Kidney (tissue), 14 donors: ENCODE measurements around the gene RPS18. TPM values are rescaled to one million over a fixed set of nuclear protein-coding genes. Genes with fewer than 3 reads are reported as not detected.
A peak's percentile ranks its signal among the peaks of the same experiment; 100 is the strongest.

Experiments used
- DNase-seq, 5 donors: peaks; one replicate each; pipeline ENCODE4 v3.0.0-alpha.2; 2013 to 2020
- FAIRE-seq: peaks from 2 replicates; lab custom pipeline; 2012; peaks lifted over from hg19 to GRCh38; lab: Jason Lieb, UNC
- H3K27ac ChIP-seq, 2 donors: one replicate each; pipeline ENCODE4 v1.7.0; 2013; ENCODE audit warnings: low read depth in 2 of 2, low read length in 2 of 2, inconsistent platforms in 1 of 2
- H3K27me3 ChIP-seq: one replicate; pipeline ENCODE4 v1.7.1; 2013; ENCODE audit warnings: low read length, inconsistent platforms; ENCODE audit not compliant: control insufficient read depth, insufficient read depth
- H3K36me3 ChIP-seq, 3 donors: one replicate each; pipeline versions ENCODE4 v1.7.0 to v1.7.1; 2013; ENCODE audit warnings: low read length in 3 of 3, control low read depth in 1 of 3, inconsistent platforms in 1 of 3; ENCODE audit not compliant: insufficient read depth in 3 of 3, control insufficient read depth in 2 of 3
- H3K4me1 ChIP-seq, 3 donors: one replicate each; pipeline versions ENCODE4 v1.7.0 to v1.7.1; 2013; ENCODE audit warnings: low read length in 3 of 3, inconsistent platforms in 1 of 3, low read depth in 1 of 3; ENCODE audit not compliant: control insufficient read depth in 2 of 3, insufficient read depth in 2 of 3
- H3K4me3 ChIP-seq, 3 donors: one replicate each; pipeline versions ENCODE4 v1.7.0 to v1.8.1; 2013; ENCODE audit warnings: low read length in 3 of 3, control low read depth in 1 of 3, inconsistent platforms in 1 of 3
- H3K9ac ChIP-seq, 3 donors: one replicate each; pipeline versions ENCODE4 v1.7.0 to v1.7.1; 2013; ENCODE audit warnings: low read length in 3 of 3, control low read depth in 1 of 3, inconsistent platforms in 1 of 3
- H3K9me3 ChIP-seq, 3 donors: one replicate each; pipeline versions ENCODE4 v1.7.0 to v1.7.1; 2013; ENCODE audit warnings: low read length in 3 of 3, control low read depth in 1 of 3, inconsistent platforms in 1 of 3; ENCODE audit not compliant: control insufficient read depth in 2 of 3, insufficient read depth in 1 of 3
- intact Hi-C: fragments of 100-400 bp; cut with DNase I; formaldehyde crosslinking; loops from one replicate; pipeline ENCODE4 v1.11.1; 2022
- polyA plus RNA-seq: library from polyadenylated mRNA; stranded (reverse); fragments of 350-450 nt; fragmentation: Illumina TruSeq; extraction: RNeasy Lipid Tissue Mini Kit (QIAGEN cat#74804); gene quantifications from one replicate; pipeline ENCODE4 v1.2.3, GENCODE V29; 2014; ENCODE audit warnings: low read depth, low replicate concordance; ENCODE audit not compliant: insufficient read depth
- total RNA-seq: library from RNA; stranded (reverse); fragmentation: NEBNext Ultra II Directional; extraction: Animal tissue kit (Norgen Biotek cat#: 25700); gene quantifications from one replicate; pipeline ENCODE4 v1.2.1, GENCODE V29; 2021
- TF ChIP-seq, protein P1 (sequence below): IDR thresholded peaks from 3 replicates; pipeline ENCODE4 v1.5.1; 2012; ENCODE audit warnings: mild to moderate bottlenecking, moderate library complexity, borderline replicate concordance; ENCODE audit not compliant: insufficient read depth; ENCODE audit errors: extremely low read depth
- donor health status: control.
- donor health status: control.
- donor health status: control.
- donor health status: control.
- donor health status: control.
- donor health status: DM: yes; HTN: yes; CAD: no.
- donor health status: Normal renal cell carcinoma (clear cell type).

The RPS18 gene
- total and polyA plus RNA-seq, 2 donors from 2014 or later, result 1,706 to 2,618 TPM

GRCh38 chr6:33288141-33288920 is 16.5 kb downstream of the RPS18 start:
- H3K27ac ChIP-seq, result no peak overlapping the region
- no peaks in the 10 kb centered on the region for H3K27me3 ChIP-seq
- peak overlapping the region; percentile 89 to 99 (median 98) for H3K4me3 ChIP-seq
- H3K4me1 ChIP-seq, result peaks cover 0 to 16% (median 14%) of the 10 kb centered on the region in 3 donors
- peak in 2 of 5 donors; percentile 65 to 68 for DNase-seq
- no peak for FAIRE-seq
- peaks cover 2 to 30% (median 9%) of the 10 kb centered on the region in 3 donors for H3K36me3 ChIP-seq
- no peaks in the 10 kb centered on the region for H3K9me3 ChIP-seq
- TF ChIP-seq, protein P1, sequence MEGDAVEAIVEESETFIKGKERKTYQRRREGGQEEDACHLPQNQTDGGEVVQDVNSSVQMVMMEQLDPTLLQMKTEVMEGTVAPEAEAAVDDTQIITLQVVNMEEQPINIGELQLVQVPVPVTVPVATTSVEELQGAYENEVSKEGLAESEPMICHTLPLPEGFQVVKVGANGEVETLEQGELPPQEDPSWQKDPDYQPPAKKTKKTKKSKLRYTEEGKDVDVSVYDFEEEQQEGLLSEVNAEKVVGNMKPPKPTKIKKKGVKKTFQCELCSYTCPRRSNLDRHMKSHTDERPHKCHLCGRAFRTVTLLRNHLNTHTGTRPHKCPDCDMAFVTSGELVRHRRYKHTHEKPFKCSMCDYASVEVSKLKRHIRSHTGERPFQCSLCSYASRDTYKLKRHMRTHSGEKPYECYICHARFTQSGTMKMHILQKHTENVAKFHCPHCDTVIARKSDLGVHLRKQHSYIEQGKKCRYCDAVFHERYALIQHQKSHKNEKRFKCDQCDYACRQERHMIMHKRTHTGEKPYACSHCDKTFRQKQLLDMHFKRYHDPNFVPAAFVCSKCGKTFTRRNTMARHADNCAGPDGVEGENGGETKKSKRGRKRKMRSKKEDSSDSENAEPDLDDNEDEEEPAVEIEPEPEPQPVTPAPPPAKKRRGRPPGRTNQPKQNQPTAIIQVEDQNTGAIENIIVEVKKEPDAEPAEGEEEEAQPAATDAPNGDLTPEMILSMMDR, result no peak
- peak overlapping the region; percentile 50 to 97 (median 82) for H3K9ac ChIP-seq
- intact Hi-C loops, result no loop called here

DNA sequence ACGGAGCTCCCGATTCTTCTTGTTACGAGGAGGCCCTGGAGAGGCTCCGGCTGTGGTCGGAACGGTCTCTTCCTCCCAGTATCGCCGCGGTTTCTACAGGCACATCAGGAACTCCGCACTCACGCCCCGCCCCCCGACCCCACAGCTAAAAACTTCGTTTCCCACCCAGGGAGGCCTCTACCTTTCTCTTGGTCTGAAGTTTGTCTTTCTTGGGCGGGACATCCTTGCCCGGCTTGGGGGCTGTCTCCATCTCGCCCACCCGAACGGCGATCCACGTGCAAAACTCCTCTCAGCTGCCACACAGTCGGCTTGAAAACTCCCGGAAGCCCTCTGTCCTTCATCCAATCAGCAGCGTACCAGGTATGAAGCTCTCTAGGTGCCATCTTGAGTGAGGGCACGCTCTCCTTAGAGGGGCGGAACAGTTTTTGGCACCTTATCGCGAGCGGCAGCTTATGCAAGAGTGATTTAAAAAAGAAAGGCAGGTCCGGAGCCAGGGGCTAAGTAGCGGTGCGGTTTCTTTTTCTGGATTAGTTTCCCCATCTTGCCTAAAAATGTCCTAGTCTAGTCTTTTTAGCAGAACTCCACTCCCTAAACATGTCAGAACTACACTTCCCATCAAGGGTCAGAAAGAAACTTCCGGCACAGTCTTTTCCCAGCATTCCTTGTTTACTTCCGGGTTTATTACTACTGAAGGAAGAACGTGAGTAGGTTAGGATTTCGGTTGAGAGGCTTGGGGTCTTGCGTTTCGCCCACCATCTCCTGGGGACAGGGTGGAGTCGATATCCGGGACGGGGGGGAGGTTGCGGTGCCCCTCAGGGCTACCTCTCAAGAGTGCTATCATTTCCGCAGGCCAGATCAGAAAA is 17.3 kb downstream of the RPS18 start, which contains the start of the genes PFDN6 and WDR46:
Gene PFDN6 (plus strand): TSS at position 681 of the 863 bp plus-strand sequence. CDS start 256 bp downstream, outside the sequence.
Gene WDR46 (minus strand): TSS at position 319 of the 863 bp plus-strand sequence. CDS start 69 bp downstream, at position 250.
- H3K36me3 ChIP-seq, result peaks cover 2 to 35% (median 11%) of the 10 kb centered on the region in 3 donors
- peak within 1 kb of the TSS; percentile 82 to 97 (median 83) for H3K9ac ChIP-seq
- TF ChIP-seq, protein P1, result no peak
- H3K4me3 ChIP-seq, result peak within 1 kb of the TSS; percentile 89 to 99 (median 98)
- no peaks in the 10 kb centered on the region for H3K27me3 ChIP-seq
- peak within 1 kb of the TSS; percentile 68 to 84 for H3K27ac ChIP-seq
- no peak for FAIRE-seq
- intact Hi-C loops, result no loop called here
- no peaks in the 10 kb centered on the region for H3K9me3 ChIP-seq
- peak; percentile 81 to 97 (median 88) for DNase-seq
- peaks cover 0 to 16% (median 14%) of the 10 kb centered on the region in 3 donors for H3K4me1 ChIP-seq

- peak overlapping the region; percentile 89 to 99 (median 98) for H3K4me3 ChIP-seq
- intact Hi-C loops, result no loop called here
- H3K9me3 ChIP-seq, result no peaks in the 10 kb centered on the region
- FAIRE-seq, result no peak
- H3K9ac ChIP-seq, result peak overlapping the region; percentile 82 to 97 (median 83)
- H3K27ac ChIP-seq, result peak overlapping the region in 1 of 2 donors; percentile 84
- H3K27me3 ChIP-seq, result no peaks in the 10 kb centered on the region
- DNase-seq, result no peak
- H3K36me3 ChIP-seq, result peaks cover 2 to 35% (median 9%) of the 10 kb centered on the region in 3 donors
- peaks cover 0 to 16% (median 14%) of the 10 kb centered on the region in 3 donors for H3K4me1 ChIP-seq
- TF ChIP-seq, protein P1, result no peak
Observed at GRCh38 chr6:33289784-33290315, 18.0 kb downstream of the RPS18 start.
